ENCODE data around the gene TGFBR3L. TPM values are rescaled to one million over a fixed set of nuclear protein-coding genes. Genes with fewer than 3 reads are reported as not detected.

Gene TGFBR3L
- total and polyA plus RNA-seq, 2 of the 13 experiments (the other 11 are each of a cell fraction or from before 2014, with no cell fraction given): 0.20 to 1.0 TPM

- TF ChIP-seq CEBPZ (IDR thresholded peaks at IDR 0.05; ENCODE audit: low read length): no peak
- no peak for TF ChIP-seq ESRRA (CRISPR knock-in tag; IDR thresholded peaks at IDR 0.05; ENCODE audit: low read depth)
- TF ChIP-seq MED13 (CRISPR knock-in tag; IDR thresholded peaks at IDR 0.05): no peak
- TF ChIP-seq, protein P1, sequence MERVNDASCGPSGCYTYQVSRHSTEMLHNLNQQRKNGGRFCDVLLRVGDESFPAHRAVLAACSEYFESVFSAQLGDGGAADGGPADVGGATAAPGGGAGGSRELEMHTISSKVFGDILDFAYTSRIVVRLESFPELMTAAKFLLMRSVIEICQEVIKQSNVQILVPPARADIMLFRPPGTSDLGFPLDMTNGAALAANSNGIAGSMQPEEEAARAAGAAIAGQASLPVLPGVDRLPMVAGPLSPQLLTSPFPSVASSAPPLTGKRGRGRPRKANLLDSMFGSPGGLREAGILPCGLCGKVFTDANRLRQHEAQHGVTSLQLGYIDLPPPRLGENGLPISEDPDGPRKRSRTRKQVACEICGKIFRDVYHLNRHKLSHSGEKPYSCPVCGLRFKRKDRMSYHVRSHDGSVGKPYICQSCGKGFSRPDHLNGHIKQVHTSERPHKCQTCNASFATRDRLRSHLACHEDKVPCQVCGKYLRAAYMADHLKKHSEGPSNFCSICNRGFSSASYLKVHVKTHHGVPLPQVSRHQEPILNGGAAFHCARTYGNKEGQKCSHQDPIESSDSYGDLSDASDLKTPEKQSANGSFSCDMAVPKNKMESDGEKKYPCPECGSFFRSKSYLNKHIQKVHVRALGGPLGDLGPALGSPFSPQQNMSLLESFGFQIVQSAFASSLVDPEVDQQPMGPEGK (CRISPR knock-in tag; IDR thresholded peaks at IDR 0.05): no peak
- no peak for TF ChIP-seq ZNF547 (CRISPR knock-in tag; IDR thresholded peaks at IDR 0.05)
- TF ChIP-seq, protein P2, sequence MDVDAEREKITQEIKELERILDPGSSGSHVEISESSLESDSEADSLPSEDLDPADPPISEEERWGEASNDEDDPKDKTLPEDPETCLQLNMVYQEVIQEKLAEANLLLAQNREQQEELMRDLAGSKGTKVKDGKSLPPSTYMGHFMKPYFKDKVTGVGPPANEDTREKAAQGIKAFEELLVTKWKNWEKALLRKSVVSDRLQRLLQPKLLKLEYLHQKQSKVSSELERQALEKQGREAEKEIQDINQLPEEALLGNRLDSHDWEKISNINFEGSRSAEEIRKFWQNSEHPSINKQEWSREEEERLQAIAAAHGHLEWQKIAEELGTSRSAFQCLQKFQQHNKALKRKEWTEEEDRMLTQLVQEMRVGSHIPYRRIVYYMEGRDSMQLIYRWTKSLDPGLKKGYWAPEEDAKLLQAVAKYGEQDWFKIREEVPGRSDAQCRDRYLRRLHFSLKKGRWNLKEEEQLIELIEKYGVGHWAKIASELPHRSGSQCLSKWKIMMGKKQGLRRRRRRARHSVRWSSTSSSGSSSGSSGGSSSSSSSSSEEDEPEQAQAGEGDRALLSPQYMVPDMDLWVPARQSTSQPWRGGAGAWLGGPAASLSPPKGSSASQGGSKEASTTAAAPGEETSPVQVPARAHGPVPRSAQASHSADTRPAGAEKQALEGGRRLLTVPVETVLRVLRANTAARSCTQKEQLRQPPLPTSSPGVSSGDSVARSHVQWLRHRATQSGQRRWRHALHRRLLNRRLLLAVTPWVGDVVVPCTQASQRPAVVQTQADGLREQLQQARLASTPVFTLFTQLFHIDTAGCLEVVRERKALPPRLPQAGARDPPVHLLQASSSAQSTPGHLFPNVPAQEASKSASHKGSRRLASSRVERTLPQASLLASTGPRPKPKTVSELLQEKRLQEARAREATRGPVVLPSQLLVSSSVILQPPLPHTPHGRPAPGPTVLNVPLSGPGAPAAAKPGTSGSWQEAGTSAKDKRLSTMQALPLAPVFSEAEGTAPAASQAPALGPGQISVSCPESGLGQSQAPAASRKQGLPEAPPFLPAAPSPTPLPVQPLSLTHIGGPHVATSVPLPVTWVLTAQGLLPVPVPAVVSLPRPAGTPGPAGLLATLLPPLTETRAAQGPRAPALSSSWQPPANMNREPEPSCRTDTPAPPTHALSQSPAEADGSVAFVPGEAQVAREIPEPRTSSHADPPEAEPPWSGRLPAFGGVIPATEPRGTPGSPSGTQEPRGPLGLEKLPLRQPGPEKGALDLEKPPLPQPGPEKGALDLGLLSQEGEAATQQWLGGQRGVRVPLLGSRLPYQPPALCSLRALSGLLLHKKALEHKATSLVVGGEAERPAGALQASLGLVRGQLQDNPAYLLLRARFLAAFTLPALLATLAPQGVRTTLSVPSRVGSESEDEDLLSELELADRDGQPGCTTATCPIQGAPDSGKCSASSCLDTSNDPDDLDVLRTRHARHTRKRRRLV (CRISPR knock-in tag; IDR thresholded peaks at IDR 0.05): no peak
- TF ChIP-seq SRSF9 (IDR thresholded peaks at IDR 0.05; ENCODE audit: borderline replicate concordance, insufficient read depth, low read depth, low read length, poor library complexity, severe bottlenecking): no peak
- TF ChIP-seq ZNF430 (CRISPR knock-in tag; IDR thresholded peaks at IDR 0.05): peak; percentile 42; the same call in 1 of the 2 replicates
- TF ChIP-seq XRCC5 (optimal IDR thresholded peaks at IDR 0.05; ENCODE audit: low read length): no peak
- no peak for TF ChIP-seq THYN1 (CRISPR knock-in tag; IDR thresholded peaks at IDR 0.05; ENCODE audit: borderline replicate concordance, low read depth)
- no peak for TF ChIP-seq MEIS1 (CRISPR knock-in tag; IDR thresholded peaks at IDR 0.05; ENCODE audit: borderline replicate concordance)
- TF ChIP-seq ZBTB38 (CRISPR knock-in tag; IDR thresholded peaks at IDR 0.05): no peak
- TF ChIP-seq ZMYM3 (CRISPR knock-in tag; IDR thresholded peaks at IDR 0.05): no peak
- no peak for TF ChIP-seq SP1 (IDR thresholded peaks at IDR 0.05)
- peak; percentile 27; the same call in 1 of the 2 replicates for TF ChIP-seq SP1 (CRISPR knock-in tag; IDR thresholded peaks at IDR 0.05)
- TF ChIP-seq ZBTB14 (CRISPR knock-in tag; IDR thresholded peaks at IDR 0.05): no peak
- TF ChIP-seq EP300 (IDR thresholded peaks at IDR 0.05; ENCODE audit: low read depth in 2 of 2, low read length in 2 of 2): no peak
- no peak for TF ChIP-seq EP300 (CRISPR knock-in tag; IDR thresholded peaks at IDR 0.05; ENCODE audit: borderline replicate concordance)
These were observed 6.1 kb downstream of the TGFBR3L start (continued) for GRCh38 chr19:7920519-7921301.

Measured in HepG2 (cell line).